IPS-20b (cell line): ENCODE data around the gene FLACC1.
"Not testable (repeated sequence)": the region's sequence is repeated elsewhere in the genome, so short reads cannot be mapped to it uniquely, and the experiment has no call there.

ENCODE experiments used
- H3K27ac ChIP-seq: one replicate; pipeline ENCODE4 v1.5.1; 2013; ENCODE audit warnings: low read length
- H3K27me3 ChIP-seq: 2 replicates; pipeline ENCODE4 v1.6.1; 2013; ENCODE audit warnings: mild to moderate bottlenecking, low read length, inconsistent platforms; ENCODE audit not compliant: insufficient read depth
- H3K36me3 ChIP-seq: 2 replicates; pipeline ENCODE4 v1.6.1; 2013; ENCODE audit warnings: low read depth, mild to moderate bottlenecking, inconsistent platforms, low read length, moderate library complexity; ENCODE audit not compliant: insufficient read depth
- H3K4me1 ChIP-seq: 2 replicates; pipeline ENCODE4 v1.6.1; 2013; ENCODE audit warnings: mild to moderate bottlenecking, control low read depth, inconsistent platforms, low read length, moderate library complexity; ENCODE audit not compliant: insufficient read depth
- H3K4me3 ChIP-seq: 2 replicates; pipeline ENCODE4 v1.5.1; 2013; ENCODE audit warnings: mild to moderate bottlenecking, low read length, inconsistent platforms
- H3K9ac ChIP-seq: 2 replicates; pipeline ENCODE4 v1.6.1; 2013; ENCODE audit warnings: low read depth, mild to moderate bottlenecking, inconsistent platforms, low read length, moderate library complexity
- H3K9me3 ChIP-seq: 2 replicates; pipeline ENCODE4 v1.6.1; 2013; ENCODE audit warnings: mild to moderate bottlenecking, low read depth, low read length, inconsistent platforms; ENCODE audit not compliant: insufficient read depth

The FLACC1 gene

DNA sequence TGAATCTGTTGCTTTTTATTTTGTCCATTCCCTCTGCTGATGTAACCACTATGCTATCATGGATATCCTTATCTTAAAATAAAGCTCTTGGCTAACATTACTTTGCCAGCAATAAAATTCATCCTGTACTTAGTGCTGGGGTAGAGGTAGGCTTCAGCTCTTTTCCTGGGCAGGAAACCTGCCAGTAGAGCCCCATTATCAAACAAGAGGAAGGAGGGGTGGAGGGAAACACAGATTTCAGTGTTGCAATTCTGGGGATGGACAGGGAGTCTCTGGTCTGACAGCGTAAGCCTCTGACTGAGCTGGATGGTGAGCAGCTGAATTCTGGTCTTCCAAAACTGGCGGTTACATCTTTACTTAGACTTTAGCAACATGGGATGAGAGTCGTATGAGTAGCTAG lies 49.3 kb downstream of the FLACC1 start:
- peaks cover 3% of the 10 kb centered on the region; the same call in 1 of the 2 replicates for H3K9me3 ChIP-seq
- H3K36me3 ChIP-seq, result no peaks in the 10 kb centered on the region
- no peaks in the 10 kb centered on the region for H3K4me1 ChIP-seq
- H3K27me3 ChIP-seq, result no peaks in the 10 kb centered on the region
- H3K27ac ChIP-seq, result no peak overlapping the region
- H3K9ac ChIP-seq, result no peak overlapping the region
- no peak overlapping the region for H3K4me3 ChIP-seq

GRCh38 chr2:201299929-201300328 lies 57.2 kb downstream of the FLACC1 start:
- H3K36me3 ChIP-seq, H3K9me3 ChIP-seq, H3K9ac ChIP-seq, H3K27me3 ChIP-seq, H3K27ac ChIP-seq, H3K4me3 ChIP-seq, H3K4me1 ChIP-seq: not testable (repeated sequence)

DNA sequence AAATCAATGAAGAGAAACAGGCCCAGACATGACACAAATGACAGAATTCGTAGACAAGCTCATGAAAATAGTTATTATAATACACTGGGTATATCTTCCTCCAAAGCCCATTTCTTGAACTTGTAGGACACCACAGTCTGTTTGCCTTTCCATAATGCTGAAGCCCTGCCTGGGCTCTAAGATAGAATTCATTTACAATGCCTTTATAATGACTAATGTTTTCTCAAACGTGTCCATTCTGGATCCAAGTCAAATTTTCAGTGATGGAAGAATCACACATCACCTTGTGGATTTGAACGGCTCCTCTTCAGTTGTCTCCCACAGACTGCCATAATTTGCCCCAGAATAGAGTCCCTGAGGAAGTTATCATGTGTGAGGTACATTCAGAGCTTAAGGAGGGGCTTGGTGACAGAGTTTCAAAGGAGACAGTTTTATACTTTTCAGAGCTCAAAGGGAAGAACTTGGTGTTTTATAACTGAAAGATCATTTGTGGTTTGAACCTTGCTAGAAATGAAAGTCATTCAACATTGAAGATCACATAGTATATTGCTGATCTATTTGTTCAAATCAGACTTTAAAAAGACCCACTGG lies 58.6 kb downstream of the FLACC1 start:
- H3K9me3 ChIP-seq, result peaks cover 9% of the 10 kb centered on the region
- H3K27ac ChIP-seq, result no peak overlapping the region
- H3K4me3 ChIP-seq, result no peak overlapping the region
- no peaks in the 10 kb centered on the region for H3K27me3 ChIP-seq
- H3K36me3 ChIP-seq, result no peaks in the 10 kb centered on the region
- H3K9ac ChIP-seq, result no peak overlapping the region
- H3K4me1 ChIP-seq, result no peaks in the 10 kb centered on the region

GRCh38 chr2:201290457-201291148 lies 66.5 kb downstream of the FLACC1 start:
- not testable (repeated sequence) for H3K4me1 ChIP-seq, H3K4me3 ChIP-seq, H3K36me3 ChIP-seq, H3K9ac ChIP-seq, H3K9me3 ChIP-seq, H3K27me3 ChIP-seq, H3K27ac ChIP-seq

DNA sequence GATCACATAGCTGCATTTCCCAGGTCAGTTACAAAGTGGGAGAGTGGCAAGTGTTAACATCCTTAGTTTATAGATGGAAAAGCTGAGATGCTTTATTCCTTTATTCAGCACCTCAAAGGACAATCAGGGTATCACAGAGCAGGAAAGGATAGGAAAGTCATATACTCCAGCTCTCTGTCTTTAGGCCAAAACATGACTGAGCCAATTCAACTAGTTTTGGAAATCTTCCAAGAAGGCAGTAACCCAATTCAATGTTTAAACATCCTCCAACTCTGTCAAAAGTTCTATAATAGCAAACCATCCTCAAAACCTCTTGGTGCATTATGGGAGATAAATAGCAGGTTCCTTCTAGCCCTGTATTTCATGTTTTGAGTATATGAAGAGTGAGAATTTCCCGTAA lies 71.6 kb downstream of the FLACC1 start:
- H3K4me1 ChIP-seq, result no peaks in the 10 kb centered on the region
- H3K4me3 ChIP-seq, result no peak overlapping the region
- 0 out of 2 replicates have a peak, but pooled peaks cover 6% of the 10 kb centered on the region for H3K36me3 ChIP-seq
- no peaks in the 10 kb centered on the region for H3K27me3 ChIP-seq
- H3K9ac ChIP-seq, result no peak overlapping the region
- H3K27ac ChIP-seq, result no peak overlapping the region
- H3K9me3 ChIP-seq, result 0 out of 2 replicates have a peak, but pooled peaks cover 10% of the 10 kb centered on the region

DNA sequence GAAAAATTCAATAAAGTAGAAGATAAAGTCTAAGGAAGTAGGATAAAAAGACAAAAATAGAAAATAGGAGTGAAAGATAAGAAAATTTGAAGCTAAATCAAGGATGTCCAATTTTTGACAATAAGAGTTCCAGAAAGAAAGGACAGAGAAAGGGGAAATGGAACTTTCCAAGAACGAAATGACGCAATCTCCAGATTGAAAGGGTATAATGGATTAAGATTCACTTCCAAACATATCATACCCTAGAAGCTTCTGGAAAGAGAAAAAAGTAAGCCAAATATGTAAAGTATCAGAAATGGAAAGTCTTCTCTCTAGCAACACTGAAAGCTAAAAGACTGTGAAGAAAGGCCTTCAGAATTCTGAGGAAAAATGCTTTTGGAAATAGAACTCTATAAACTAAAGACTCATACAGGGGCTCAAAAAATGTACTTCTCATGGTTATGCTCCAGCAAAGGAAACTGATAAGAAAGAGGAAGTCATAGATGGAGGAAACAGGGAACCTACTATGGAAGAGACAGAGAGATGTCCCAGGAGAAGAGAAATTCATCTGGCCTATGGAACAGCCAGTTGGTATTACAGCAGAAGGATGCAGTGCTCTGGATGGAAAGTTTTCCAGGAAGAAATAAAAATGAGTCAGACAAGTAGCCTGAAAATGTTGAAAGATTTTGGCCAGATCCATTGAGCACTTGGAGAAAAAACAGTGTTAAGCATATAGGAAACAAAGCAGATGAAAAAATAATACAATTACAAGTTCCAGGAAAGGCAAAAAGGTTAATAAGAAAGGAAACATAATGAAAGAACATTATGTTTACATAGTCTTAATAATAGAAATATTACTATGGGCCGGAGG lies 76.7 kb downstream of the FLACC1 start:
- H3K27me3 ChIP-seq, result no peaks in the 10 kb centered on the region
- H3K4me3 ChIP-seq, result no peak overlapping the region
- H3K9ac ChIP-seq, result no peak overlapping the region
- H3K27ac ChIP-seq, result no peak overlapping the region
- H3K9me3 ChIP-seq, result no peaks in the 10 kb centered on the region
- H3K4me1 ChIP-seq, result no peaks in the 10 kb centered on the region
- 0 out of 2 replicates have a peak, but pooled peaks cover 6% of the 10 kb centered on the region for H3K36me3 ChIP-seq

- H3K4me3 ChIP-seq, result no peak overlapping the region
- H3K27ac ChIP-seq, result no peak overlapping the region
- H3K4me1 ChIP-seq, result no peaks in the 10 kb centered on the region
- H3K9ac ChIP-seq, result no peak overlapping the region
- H3K27me3 ChIP-seq, result no peaks in the 10 kb centered on the region
- H3K9me3 ChIP-seq, result no peaks in the 10 kb centered on the region
- H3K36me3 ChIP-seq, result no peaks in the 10 kb centered on the region
These were observed 78.1 kb downstream of the FLACC1 start for GRCh38 chr2:201279079-201279478.

DNA sequence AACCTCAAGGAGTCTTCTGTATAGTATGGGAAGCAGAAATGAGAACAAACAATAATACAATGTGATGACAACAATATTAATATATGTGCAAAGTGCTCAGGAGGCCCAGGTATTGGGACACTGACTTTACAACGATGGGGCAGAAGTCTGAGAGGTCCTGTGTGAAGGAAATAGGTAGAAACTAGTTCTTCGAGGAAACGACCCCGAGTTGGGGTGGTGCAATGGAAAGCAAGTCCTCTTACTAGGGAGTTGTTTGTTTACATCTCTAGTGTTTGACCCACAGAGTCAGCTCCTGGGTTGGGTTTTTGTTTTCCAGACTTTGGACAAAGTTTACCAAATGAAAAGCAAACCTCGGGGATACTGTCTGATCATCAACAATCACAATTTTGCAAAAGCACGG lies 80.6 kb downstream of the FLACC1 start:
- H3K36me3 ChIP-seq, result no peaks in the 10 kb centered on the region
- H3K27me3 ChIP-seq, result no peaks in the 10 kb centered on the region

DNA sequence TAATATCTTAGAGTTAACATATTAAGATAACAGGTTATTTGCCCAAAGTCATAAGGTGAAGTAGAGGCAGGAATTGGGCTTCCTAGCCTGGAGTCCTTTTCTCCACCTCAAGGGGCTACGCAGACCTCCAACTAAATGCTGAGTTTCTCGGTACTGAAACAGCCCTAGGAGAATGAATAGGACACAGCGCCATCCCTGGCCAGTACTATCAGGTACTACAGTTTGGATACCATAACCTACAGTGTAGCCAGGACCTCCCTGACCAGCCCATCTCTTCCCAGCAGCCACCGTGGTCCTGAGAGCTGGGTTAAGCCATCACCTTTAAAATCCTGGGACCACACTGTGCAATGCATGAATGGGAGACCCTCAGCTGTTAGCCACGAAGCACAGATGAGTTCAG lies 81.2 kb downstream of the FLACC1 start:
- Histone ChIP-seq H3K4me1 (no peaks in the 10 kb centered on the region), H3K9ac (no peak overlapping the region), H3K27me3 (no peaks in the 10 kb centered on the region), H3K9me3 (no peaks in the 10 kb centered on the region), H3K27ac (no peak overlapping the region), H3K36me3 (no peaks in the 10 kb centered on the region), H3K4me3 (no peak overlapping the region)

More for the DNA sequence above, 80.6 kb downstream of the FLACC1 start:
- Histone ChIP-seq H3K9ac (no peak overlapping the region), H3K27ac (no peak overlapping the region), H3K9me3 (no peaks in the 10 kb centered on the region), H3K4me1 (no peaks in the 10 kb centered on the region), H3K4me3 (no peak overlapping the region)

DNA sequence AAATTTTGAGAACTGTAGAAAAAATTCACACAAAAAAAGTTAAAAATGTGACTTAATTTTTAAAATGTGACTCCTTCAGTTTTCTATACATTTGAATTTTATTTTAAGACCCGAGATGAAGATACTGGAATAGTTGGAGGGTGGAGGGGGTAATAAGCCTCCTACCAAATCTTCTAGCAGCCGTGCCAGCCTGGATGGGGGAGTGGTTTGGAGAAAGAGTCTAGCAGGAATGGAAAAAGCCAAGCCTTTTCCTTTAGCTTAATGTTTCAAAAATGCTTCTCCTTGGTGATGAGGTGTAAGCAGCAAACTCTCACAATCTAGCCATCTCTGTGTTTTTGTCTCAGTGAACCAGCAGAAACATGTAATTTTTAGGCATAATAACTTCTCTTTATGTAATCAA lies 82.1 kb downstream of the FLACC1 start:
- Histone ChIP-seq H3K4me1 (no peaks in the 10 kb centered on the region), H3K9me3 (no peaks in the 10 kb centered on the region), H3K36me3 (no peaks in the 10 kb centered on the region), H3K9ac (no peak overlapping the region), H3K4me3 (no peak overlapping the region), H3K27ac (no peak overlapping the region), H3K27me3 (no peaks in the 10 kb centered on the region)

DNA sequence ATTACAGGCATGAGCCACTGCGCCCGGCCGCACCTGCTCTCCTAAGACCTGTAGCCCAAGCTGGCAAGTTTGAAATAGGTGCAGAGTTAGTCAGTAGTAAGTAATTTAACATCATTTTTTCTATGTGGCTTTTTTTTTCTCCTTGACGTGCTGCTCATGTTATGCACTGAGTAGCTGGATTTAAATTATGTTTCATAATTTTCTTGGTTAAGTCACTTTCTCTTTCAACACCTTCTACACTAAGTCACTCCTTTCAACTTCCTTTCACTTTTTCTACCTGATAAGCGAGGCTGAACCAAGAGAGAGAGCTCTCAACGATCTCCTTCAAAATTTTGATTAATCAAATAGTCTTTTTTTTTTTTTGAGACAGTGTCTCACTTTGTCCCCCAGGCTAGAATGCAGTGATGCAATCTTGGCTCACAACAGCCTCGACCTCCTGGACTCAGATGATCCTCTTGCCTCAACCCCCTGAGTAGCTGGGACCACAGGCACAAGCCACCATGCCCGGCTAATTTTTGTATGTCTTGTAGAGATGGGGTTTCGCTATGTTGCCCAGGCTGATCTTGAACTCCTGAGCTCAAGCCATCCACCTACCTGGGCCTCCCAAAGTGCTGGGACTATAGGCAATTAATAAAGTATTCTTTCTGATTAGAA lies 83.7 kb downstream of the FLACC1 start:
- Histone ChIP-seq H3K9me3 (no peaks in the 10 kb centered on the region), H3K27me3 (no peaks in the 10 kb centered on the region), H3K36me3 (no peaks in the 10 kb centered on the region), H3K9ac (no peak overlapping the region), H3K27ac (no peak overlapping the region), H3K4me3 (no peak overlapping the region), H3K4me1 (no peaks in the 10 kb centered on the region)
